Thyroid gland (tissue), 4 donors: Measurements from ENCODE around the gene ATL2. TPM values are rescaled to one million over a fixed set of nuclear protein-coding genes. Genes with fewer than 3 reads are reported as not detected.

Experiments
- DNase-seq, 2 donors: peaks; one replicate each; pipeline ENCODE4 v3.0.0-alpha.2; 2019
- H3K27ac ChIP-seq, 3 donors: fragments of 200-600 bp; sonication (generic); 1 replicate in 2 of 3; 2 replicates in 1 of 3; pipeline ENCODE4 v1.5.1; 2016 to 2019; ENCODE audit warnings: mild to moderate bottlenecking in 1 of 3, moderate library complexity in 1 of 3
- H3K27me3 ChIP-seq: fragments of 200-600 bp; sonication (generic); one replicate; pipeline ENCODE4 v1.5.1; 2019
- H3K36me3 ChIP-seq, 2 donors: fragments of 200-600 bp; sonication (generic); one replicate each; pipeline ENCODE4 v1.5.1; 2016 to 2019
- H3K4me1 ChIP-seq, 2 donors: fragments of 200-600 bp; sonication (generic); one replicate each; pipeline ENCODE4 v1.5.1; 2017 to 2019
- H3K4me3 ChIP-seq, 3 donors: fragments of 200-600 bp; sonication (generic); replicated peaks in 1 of 3; 1 replicate in 2 of 3; 2 replicates in 1 of 3; pipeline ENCODE4 v1.5.1; 2016; ENCODE audit warnings: mild to moderate bottlenecking in 1 of 3
- H3K9me3 ChIP-seq: fragments of 200-600 bp; sonication (generic); one replicate; pipeline ENCODE4 v1.5.1; 2017
- POLR2A ChIP-seq, 2 donors: fragments of 450-650 bp; IDR thresholded peaks; one replicate each; pipeline ENCODE4 v1.6.1; 2017; ENCODE audit warnings: antibody characterized with exemption in 2 of 2, mild to moderate bottlenecking in 2 of 2, moderate library complexity in 1 of 2
- WGBS, 2 donors: methylation state at CpG; one replicate each; pipeline ENCODE4 v1.1.5; 2017; 5-methylcytosine and 5-hydroxymethylcytosine counted together
- intact Hi-C: fragments of 100-400 bp; cut with DNase I; formaldehyde crosslinking; loops from one replicate; pipeline ENCODE4 v1.15.1; 2023
- total RNA-seq, 4 donors: library from RNA; depleted of rRNA; stranded (reverse); fragments of >200 nt; gene quantifications; one replicate each; pipeline ENCODE4 v1.2.3, GENCODE V29; 2016
- TF ChIP-seq, protein P1 (sequence below), 6 experiments: fragments of 200-600 bp in 3 of 6; fragments of 450-650 bp in 3 of 6; sonication (generic) in 3 of 6; IDR thresholded peaks; one replicate each; pipeline ENCODE4 v1.5.1; 2016 to 2019; ENCODE audit warnings: antibody characterized with exemption in 6 of 6, mild to moderate bottlenecking in 2 of 6, inconsistent platforms in 1 of 6, moderate library complexity in 1 of 6

ATL2 gene
- total RNA-seq, 4 donors from 2014 or later = 126 to 267 (median 146) TPM

DNA sequence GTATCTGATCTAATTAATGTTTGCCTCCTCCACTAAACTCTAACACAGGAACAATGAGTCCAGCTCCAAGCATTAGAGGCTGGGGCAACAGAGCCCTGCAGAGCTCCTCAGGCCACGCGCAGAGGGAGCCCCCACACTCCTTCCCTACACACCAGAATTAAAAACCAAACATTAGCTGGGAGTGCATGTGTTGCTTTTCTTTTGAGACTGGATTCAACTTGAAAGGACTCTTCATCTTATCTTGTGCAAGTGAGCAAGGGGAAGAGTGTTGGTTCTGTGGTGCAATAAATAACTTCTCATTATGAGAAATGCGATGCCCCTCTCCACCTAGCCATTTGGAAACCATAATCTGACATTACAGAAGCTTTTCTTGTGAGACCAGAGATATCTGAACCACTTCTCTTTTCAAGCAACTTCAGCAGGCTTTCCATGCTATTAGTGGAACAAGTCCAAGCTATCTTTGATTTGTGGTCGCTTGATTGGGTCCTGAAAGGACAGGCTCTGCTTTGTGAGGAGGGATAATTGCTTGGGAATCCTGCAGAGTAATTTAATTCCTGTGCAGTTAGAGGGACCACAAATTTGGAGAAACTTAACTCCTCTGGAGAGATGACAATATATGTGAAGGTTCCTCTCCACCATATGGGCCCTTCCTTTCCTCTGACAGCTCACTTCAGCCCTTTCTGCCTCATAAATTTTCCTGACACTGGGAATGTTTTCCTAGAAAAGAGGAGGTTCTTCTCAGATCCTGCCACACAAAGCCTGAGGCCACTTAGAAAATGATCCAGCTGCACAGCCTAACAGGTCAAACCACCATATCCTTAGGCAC lies 112.5 kb downstream of the ATL2 start:
- Histone ChIP-seq H3K27ac (peak overlapping the region in 1 of 3 donors; percentile 63), H3K27me3 (no peaks in the 10 kb centered on the region), H3K36me3 (no peaks in the 10 kb centered on the region), H3K4me3 (no peak overlapping the region), H3K4me1 (peaks cover 0 to 3% of the 10 kb centered on the region in 2 donors), H3K9me3 (no peaks in the 10 kb centered on the region)
- intact Hi-C loops = no loop called here
- TF ChIP-seq, protein P1, sequence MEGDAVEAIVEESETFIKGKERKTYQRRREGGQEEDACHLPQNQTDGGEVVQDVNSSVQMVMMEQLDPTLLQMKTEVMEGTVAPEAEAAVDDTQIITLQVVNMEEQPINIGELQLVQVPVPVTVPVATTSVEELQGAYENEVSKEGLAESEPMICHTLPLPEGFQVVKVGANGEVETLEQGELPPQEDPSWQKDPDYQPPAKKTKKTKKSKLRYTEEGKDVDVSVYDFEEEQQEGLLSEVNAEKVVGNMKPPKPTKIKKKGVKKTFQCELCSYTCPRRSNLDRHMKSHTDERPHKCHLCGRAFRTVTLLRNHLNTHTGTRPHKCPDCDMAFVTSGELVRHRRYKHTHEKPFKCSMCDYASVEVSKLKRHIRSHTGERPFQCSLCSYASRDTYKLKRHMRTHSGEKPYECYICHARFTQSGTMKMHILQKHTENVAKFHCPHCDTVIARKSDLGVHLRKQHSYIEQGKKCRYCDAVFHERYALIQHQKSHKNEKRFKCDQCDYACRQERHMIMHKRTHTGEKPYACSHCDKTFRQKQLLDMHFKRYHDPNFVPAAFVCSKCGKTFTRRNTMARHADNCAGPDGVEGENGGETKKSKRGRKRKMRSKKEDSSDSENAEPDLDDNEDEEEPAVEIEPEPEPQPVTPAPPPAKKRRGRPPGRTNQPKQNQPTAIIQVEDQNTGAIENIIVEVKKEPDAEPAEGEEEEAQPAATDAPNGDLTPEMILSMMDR (IDR thresholded peaks at IDR 0.05) = no peak
- no peak for TF ChIP-seq POLR2A (IDR thresholded peaks at IDR 0.05)
- 76 to 77% methylated on average over 4 of the region's 4 CpGs for WGBS, 2 donors
- DNase-seq = no peak

DNA sequence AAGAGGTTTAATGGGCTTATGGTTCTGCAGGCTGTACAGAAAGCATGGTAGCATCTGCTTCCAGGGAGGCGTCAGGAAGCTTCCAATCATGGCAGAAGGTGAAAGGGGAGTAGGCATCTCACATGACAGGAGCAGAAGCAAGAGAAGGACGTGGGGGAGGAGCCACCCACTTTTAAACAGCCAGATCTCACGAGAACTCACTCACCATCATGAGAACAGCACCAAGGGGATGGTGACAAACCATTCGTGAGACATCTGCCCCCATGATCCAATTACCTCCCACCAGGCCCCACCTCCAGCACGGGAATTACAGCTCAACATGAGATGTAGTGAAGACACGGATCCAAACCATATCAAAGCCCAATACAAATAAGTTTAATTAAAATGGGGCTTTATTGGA lies 113.8 kb downstream of the ATL2 start:
- no peak for DNase-seq
- no peaks in the 10 kb centered on the region for H3K27me3 ChIP-seq
- intact Hi-C loops = no loop called here
- WGBS, 2 donors = 92 to 95% methylated on average over 6 of the region's 6 CpGs
- no peaks in the 10 kb centered on the region for H3K36me3 ChIP-seq
- peaks cover 0 to 3% of the 10 kb centered on the region in 2 donors for H3K4me1 ChIP-seq
- no peak overlapping the region for H3K4me3 ChIP-seq
- no peaks in the 10 kb centered on the region for H3K9me3 ChIP-seq
- TF ChIP-seq POLR2A (IDR thresholded peaks at IDR 0.05) = no peak
- TF ChIP-seq, protein P1 (IDR thresholded peaks at IDR 0.05) = no peak
- no peak overlapping the region for H3K27ac ChIP-seq

DNA sequence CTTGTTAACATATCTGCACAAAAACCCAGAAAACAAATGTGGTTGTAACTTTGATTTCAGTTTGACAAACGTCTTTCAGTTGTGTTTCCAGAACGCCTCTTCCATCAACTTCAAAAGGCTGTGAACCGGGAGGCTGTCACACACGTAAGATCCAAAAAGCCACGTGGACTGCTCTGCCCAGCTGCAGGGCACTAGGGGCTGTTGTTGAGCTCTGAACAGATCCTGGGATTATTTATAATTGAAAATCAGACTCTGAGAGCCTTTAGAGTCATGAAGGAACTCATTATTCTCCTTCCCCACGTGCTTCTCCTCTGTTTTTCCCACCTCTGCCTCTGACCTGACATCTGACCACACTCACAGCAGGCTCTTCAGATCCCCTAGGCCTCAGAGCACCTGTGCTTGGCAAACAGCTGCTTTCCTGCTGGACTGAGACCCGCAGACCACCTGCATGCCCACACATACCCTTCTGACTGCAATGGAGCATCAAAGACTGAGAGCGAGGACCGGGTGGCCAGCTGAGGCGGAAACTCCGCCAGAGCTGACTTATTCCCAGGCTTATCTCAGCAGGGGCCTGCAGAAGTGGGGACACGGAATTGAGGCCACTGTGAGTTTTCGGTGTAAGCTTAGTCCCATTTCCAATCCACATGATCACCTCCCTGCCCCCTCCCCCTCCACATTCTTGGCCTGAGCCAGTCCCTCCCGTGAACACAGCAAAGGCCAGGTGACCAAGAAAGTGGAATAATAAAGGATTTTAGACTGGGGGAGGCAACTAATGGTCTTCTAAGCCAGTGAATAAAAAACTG lies 114.8 kb downstream of the ATL2 start:
- H3K36me3 ChIP-seq = no peaks in the 10 kb centered on the region
- H3K4me1 ChIP-seq = peaks cover 0 to 3% of the 10 kb centered on the region in 2 donors
- no peak for TF ChIP-seq POLR2A (IDR thresholded peaks at IDR 0.05)
- TF ChIP-seq, protein P1 (IDR thresholded peaks at IDR 0.05) = no peak
- no peak overlapping the region for H3K27ac ChIP-seq
- H3K4me3 ChIP-seq = no peak overlapping the region
- intact Hi-C loops = no loop called here
- H3K27me3 ChIP-seq = no peaks in the 10 kb centered on the region
- WGBS, 2 donors = 63 to 76% methylated on average over 14 of the region's 14 CpGs
- peak; percentile 39 to 55 for DNase-seq
- no peaks in the 10 kb centered on the region for H3K9me3 ChIP-seq

DNA sequence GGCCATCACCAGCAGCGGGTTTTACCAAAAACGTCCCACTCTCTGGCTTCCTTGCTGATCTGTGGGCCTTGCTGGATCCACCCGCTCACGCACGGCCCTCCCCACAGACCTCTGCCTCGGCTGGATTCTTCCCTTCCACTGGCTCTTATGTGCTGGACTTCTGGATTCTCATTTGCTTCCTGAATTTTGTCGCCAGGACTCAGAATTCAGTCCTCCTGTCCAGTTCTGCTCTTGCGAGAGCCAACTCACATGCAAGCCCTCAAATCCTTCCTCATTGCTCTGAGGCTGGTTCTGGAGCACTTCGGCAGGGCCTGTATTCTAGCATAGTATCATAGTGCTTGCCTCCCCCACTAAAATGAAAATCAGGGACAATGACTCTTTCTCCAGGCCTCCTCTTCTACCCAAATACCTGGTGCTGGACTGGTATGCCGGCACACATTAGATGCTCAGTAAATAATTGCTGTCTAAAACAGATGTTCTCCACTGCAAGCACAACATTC lies 115.5 kb downstream of the ATL2 start:
- Histone ChIP-seq H3K4me1 (peaks cover 0 to 3% of the 10 kb centered on the region in 2 donors), H3K27ac (no peak overlapping the region), H3K27me3 (no peaks in the 10 kb centered on the region), H3K36me3 (no peaks in the 10 kb centered on the region), H3K9me3 (no peaks in the 10 kb centered on the region), H3K4me3 (no peak overlapping the region)
- DNase-seq = no peak
- WGBS, 2 donors = 91 to 93% methylated on average over 10 of the region's 10 CpGs
- TF ChIP-seq POLR2A (IDR thresholded peaks at IDR 0.05) = no peak
- TF ChIP-seq, protein P1 (IDR thresholded peaks at IDR 0.05) = no peak
- intact Hi-C loops = no loop called here
